Measurements from ENCODE around the gene ARID1B.

Gene ARID1B

DNA sequence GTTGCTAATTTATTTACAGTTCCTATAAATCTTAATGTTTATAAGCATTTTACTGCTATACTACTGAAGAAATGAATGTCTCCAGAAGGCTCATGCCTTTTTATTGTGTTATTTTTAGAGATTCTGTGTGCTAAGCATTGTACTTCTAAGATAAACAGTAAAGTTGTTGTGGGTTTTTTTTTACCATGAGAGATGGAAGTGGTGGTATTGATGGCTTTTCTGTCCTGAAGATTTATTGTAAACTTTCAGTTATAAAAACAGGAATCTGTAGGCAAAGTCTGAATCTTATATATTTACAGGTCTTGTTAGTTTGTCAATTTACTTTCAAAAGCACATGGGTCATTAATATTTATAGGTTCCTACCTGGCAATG, 299.3 kb downstream of the ARID1B start:
- no peak for DNase-seq (ENCODE audit: low read depth in 2 of 2)

GRCh38 chr6:157077251-157077650, 300.1 kb downstream of the ARID1B start:
- DNase-seq (ENCODE audit: low read depth in 2 of 2): no peak

- no peak for DNase-seq (ENCODE audit: low read depth in 2 of 2)
These were observed 301.1 kb downstream of the ARID1B start for GRCh38 chr6:157078326-157078725.

DNA sequence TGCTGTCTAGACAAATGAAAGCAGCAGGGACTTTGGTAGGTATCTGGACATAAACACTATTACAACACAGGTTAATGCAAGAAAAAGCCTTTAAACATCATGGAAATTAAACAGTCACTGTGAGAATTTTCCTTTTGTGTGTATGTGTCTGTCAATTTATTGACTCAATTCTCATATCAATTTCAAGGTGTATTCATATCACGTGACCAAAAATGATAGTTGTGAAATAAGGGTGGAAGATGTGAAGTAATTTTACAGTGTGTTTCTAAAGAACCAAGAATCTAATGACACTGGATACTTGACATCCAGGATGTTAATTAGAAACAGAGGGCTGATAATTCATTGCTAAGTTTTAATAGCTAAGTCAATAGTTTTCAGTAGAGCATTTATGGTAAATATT, 302.1 kb downstream of the ARID1B start:
- no peak for DNase-seq (ENCODE audit: low read depth in 2 of 2)

DNA sequence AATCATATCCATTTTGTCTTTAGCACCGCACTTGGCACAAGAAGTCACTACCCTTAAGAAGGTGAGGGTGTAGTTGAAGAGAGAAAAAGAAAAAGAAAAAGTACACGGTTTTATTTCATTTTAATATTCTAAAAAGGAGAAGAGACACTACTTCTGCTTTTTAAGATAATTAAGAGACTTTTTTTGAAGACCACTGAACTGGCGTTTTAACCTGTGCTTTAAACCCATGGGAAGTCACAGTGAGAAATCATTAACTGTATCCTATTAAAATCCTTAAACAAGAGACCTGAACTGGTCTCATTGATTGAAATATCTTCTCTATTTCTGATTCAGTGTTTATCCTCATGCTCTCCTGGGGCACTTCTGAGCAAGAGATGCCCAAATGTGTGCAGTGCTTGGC, 302.6 kb downstream of the ARID1B start:
- DNase-seq (ENCODE audit: low read depth in 2 of 2): no peak

DNA sequence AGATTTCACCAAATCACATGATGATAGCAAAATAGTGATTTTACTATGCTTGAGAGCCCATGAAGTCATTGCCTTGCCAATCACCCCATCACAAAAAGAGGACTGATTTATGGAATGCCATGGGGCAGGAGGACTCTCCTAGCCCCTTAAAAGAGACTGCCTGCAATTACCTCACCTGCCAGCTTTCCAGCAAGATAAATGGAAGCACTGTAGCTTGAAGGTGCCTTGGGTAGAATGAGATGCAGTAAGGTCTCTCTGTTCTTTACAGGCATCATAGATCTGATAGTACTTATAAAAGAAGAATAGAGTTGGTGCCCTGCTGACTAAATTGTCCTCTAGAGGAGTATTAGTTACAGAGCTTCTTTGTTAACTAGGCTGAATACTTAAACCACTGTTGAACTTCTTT, 303.8 kb downstream of the ARID1B start:
- no peak for DNase-seq (ENCODE audit: low read depth in 2 of 2)

- DNase-seq (ENCODE audit: low read depth in 2 of 2): no peak
These were observed 306.2 kb downstream of the ARID1B start for GRCh38 chr6:157083343-157083742.

- no peak for DNase-seq (ENCODE audit: low read depth in 2 of 2)
These were observed 309.5 kb downstream of the ARID1B start for GRCh38 chr6:157086632-157087031.

GRCh38 chr6:157087974-157088373, 310.8 kb downstream of the ARID1B start:
- DNase-seq (ENCODE audit: low read depth in 2 of 2): no peak

GRCh38 chr6:157088841-157089240, 311.7 kb downstream of the ARID1B start:
- no peak for DNase-seq (ENCODE audit: low read depth in 2 of 2)

- no peak for DNase-seq (ENCODE audit: low read depth in 2 of 2)
These were observed 312.1 kb downstream of the ARID1B start for GRCh38 chr6:157089258-157089657.

DNA sequence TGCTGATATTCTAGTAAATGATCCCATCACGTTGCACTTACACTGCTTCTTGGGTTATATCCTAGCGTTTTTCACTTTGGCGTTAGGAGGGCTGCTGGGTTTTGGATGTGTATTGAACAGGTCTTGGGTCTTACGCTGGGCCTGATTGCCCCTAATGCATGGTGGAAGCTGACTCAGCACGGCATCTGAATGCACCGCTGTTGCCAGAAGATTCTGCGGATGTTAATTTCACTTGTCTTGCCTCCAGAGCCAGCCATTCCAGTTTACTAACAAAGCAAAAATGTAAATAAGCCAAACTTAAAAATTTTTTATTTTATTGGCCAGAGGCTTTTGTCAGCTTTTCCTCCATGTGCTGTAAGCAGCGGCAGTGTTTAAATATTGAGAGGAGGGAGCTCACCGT, 312.7 kb downstream of the ARID1B start:
- no peak for DNase-seq (ENCODE audit: low read depth in 2 of 2)

- DNase-seq (ENCODE audit: low read depth in 2 of 2): no peak
These were observed 313.6 kb downstream of the ARID1B start for GRCh38 chr6:157090736-157091135.

GRCh38 chr6:157091243-157091642, 314.1 kb downstream of the ARID1B start:
- no peak for DNase-seq (ENCODE audit: low read depth in 2 of 2)

DNA sequence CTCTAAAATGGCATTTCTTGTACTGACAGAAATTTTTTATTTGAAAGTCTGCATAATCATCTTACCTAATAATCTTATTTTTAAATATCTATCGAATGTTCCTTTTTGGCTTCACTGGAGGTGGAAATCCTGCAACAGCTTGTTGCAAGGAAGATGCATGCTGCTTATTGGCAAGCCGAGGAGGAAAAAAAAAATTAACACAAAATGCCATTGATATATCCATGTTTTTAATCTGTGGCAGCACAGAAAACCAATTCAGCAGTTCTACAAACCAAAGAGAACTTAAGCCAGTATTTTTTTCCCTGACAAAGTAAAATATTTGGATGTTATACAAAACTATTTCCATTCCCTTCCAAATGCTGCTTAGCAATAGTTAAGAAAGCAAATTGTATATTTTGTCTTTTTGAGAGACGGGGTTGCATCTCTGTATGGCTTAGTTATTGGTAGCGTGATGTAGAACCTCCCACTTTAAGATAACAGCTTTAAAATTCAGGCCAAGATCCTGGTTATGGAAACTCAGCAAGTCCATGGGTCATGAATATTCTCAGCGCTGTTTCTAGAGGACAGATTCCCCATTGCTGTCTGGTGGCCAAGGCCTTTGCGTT, 314.8 kb downstream of the ARID1B start:
- no peak for DNase-seq (ENCODE audit: low read depth in 2 of 2)

- no peak for DNase-seq (ENCODE audit: low read depth in 2 of 2)
These were observed 315.6 kb downstream of the ARID1B start for GRCh38 chr6:157092736-157093135.

DNA sequence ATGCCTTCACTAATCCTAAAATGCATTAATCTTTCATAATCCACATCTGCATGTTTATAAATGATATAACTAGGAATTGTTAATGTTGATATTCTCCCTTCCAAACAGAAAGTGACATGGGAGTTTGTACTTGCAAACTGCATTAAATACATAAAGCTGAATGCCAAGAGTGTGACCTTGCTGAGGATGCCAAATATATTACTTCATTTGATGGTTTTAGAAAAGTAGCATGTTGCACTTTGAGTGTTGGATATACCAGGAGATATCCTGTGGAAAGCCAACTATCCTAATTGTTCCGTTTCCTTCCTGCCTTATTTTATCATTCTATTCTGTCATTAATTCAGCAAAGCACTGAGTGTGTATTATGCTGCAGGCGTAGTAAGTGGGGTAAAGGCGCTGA, 316.4 kb downstream of the ARID1B start:
- DNase-seq (ENCODE audit: low read depth in 2 of 2): no peak

- DNase-seq (ENCODE audit: low read depth in 2 of 2): no peak
These were observed 316.9 kb downstream of the ARID1B start for GRCh38 chr6:157094038-157094437.

DNA sequence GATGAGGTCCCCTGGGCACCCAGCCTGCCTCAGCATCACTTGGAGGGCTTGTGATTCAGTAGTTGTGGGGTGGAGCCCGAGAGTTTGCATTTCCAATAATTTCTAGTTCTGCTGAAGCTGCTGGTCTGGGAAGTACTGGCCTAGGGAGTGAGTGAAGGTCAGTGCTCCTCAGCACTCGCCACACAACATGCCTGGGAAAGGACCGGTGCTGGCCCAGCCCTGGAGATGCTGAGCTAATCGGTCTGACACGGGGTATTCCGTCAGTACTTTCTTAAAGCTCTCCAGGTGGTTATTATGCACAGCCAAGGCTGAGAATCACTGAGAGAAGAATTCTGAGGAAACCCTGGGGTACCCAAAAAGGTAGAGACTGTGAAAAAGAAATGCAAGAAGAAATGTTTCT, 317.9 kb downstream of the ARID1B start:
- DNase-seq (ENCODE audit: low read depth in 2 of 2): no peak

- DNase-seq (ENCODE audit: low read depth in 2 of 2): no peak
These were observed 318.4 kb downstream of the ARID1B start for GRCh38 chr6:157095569-157095968.

GRCh38 chr6:157096105-157096504, 318.9 kb downstream of the ARID1B start:
- DNase-seq (ENCODE audit: low read depth in 2 of 2): no peak

- no peak for DNase-seq (ENCODE audit: low read depth in 2 of 2)
These were observed 319.3 kb downstream of the ARID1B start for GRCh38 chr6:157096522-157096921.

DNA sequence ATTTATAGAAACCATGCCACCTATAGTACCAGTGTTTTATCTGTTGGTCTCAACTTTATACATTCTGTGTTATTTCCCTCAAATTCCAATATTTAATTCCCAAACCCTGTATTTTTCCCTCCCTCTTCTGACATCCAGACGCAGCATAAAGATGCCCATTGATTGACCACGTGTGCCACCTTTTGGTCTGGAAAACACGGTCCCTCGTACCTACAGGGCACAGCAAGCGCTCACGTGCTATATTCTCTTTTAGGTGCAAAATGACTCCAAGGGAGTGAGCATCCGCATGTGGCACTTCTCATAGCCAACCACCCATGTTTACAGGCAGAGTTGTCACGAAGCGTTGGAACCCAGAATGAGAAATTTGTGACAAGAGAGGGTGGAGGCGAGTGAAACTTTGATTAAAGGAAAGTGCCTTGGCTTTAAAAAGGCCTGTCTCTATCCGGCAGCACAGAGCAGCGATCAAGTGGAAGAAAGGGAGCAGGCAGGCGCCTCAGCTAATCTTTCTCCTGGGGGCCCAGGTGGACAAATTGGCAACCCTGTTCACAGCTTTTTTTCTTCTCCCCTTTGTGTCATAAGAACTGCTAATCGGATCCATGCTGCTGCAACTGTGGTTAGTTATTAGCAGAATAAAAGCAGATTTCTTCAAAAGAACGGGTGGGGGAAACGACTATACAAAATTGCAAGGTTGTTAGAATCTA, 320.2 kb downstream of the ARID1B start:
- no peak for DNase-seq (ENCODE audit: low read depth in 2 of 2)

DNA sequence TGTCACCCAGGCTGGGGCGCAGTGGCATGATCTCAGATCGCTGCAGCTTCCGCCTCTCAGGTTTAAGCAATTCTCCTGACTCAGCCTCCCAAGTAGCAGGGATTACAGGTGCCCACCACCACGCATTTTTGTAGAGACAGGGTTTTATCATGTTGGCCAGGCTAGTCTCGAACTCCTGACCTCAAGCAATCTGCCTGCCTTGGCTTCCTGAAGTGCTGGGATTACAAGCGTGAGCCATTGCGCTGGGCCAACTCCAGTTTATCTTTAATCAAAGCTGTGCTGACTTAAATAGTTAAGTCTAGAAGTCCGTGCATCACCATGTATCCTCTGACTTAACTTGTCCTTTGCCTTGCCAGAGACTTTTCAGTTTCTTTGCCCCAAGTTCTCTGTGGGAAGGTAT, 321.8 kb downstream of the ARID1B start:
- no peak for DNase-seq (ENCODE audit: low read depth in 2 of 2)

Data from activated CD8-positive, alpha-beta memory T cell treated with anti-CD3 and anti-CD28 coated beads for 4 hours (primary cell).